ENCODE measurements around the gene AATF.

AATF gene

GRCh38 chr17:37090941-37091340, 142.2 kb downstream of the AATF start:
- CTCF ChIA-PET: interaction anchor here (1.0 kb wide), 1 partner anchor 84 kb away, joined by 3 read pairs; no protein-coding TSS in a partner anchor
- no peak overlapping the region for H3K4me3 ChIP-seq (ENCODE audit: low read depth, low read length)
- TF ChIP-seq CTCF (IDR thresholded peaks at IDR 0.05; ENCODE audit: insufficient read depth, low read length, missing control alignments): no peak
- DNase-seq (ENCODE audit: low read depth, low spot score): no peak
- POLR2A ChIA-PET: no interaction called here

- CTCF ChIA-PET: interaction anchor here (2.2 kb wide), 1 partner anchor 44 kb away, joined by 5 read pairs; no protein-coding TSS in a partner anchor
- no peak for TF ChIP-seq CTCF (IDR thresholded peaks at IDR 0.05; ENCODE audit: insufficient read depth, low read length, missing control alignments)
- POLR2A ChIA-PET: no interaction called here
- no peak overlapping the region for H3K4me3 ChIP-seq (ENCODE audit: low read depth, low read length)
- no peak for DNase-seq (ENCODE audit: low read depth, low spot score)
Measured at GRCh38 chr17:37092071-37092470, 143.3 kb downstream of the AATF start.

- CTCF ChIA-PET: interaction anchor here (2.2 kb wide), 1 partner anchor 45 kb away, joined by 5 read pairs; no protein-coding TSS in a partner anchor
Measured at GRCh38 chr17:37092701-37093100, 143.9 kb downstream of the AATF start.

GRCh38 chr17:37094391-37094790, 145.6 kb downstream of the AATF start:
- POLR2A ChIA-PET: no interaction called here
- no peak for TF ChIP-seq CTCF (IDR thresholded peaks at IDR 0.05; ENCODE audit: insufficient read depth, low read length, missing control alignments)
- H3K4me3 ChIP-seq (ENCODE audit: low read depth, low read length): no peak overlapping the region
- CTCF ChIA-PET: interaction anchor here (1.2 to 2.2 kb wide), 3 partner anchors 46 to 468 kb away, joined by 3 to 5 read pairs (median 3); no protein-coding TSS in a partner anchor
- DNase-seq (ENCODE audit: low read depth, low spot score): no peak

More at GRCh38 chr17:37092701-37093100, 143.9 kb downstream of the AATF start:
- H3K4me3 ChIP-seq (ENCODE audit: low read depth, low read length): no peak overlapping the region
- DNase-seq (ENCODE audit: low read depth, low spot score): no peak
- no peak for TF ChIP-seq CTCF (IDR thresholded peaks at IDR 0.05; ENCODE audit: insufficient read depth, low read length, missing control alignments)
- POLR2A ChIA-PET: no interaction called here

- ChIA-PET CTCF (interaction anchor here (1.1 to 1.2 kb wide), 2 partner anchors 17 to 28 kb away, joined by 3 to 4 read pairs; no protein-coding TSS in a partner anchor), POLR2A (no interaction called here)
- no peak overlapping the region for H3K4me3 ChIP-seq (ENCODE audit: low read depth, low read length)
- DNase-seq (ENCODE audit: low read depth, low spot score): no peak
- no peak for TF ChIP-seq CTCF (IDR thresholded peaks at IDR 0.05; ENCODE audit: insufficient read depth, low read length, missing control alignments)
Measured at GRCh38 chr17:37096071-37096470, 147.3 kb downstream of the AATF start.

GRCh38 chr17:37097154-37097553, 148.4 kb downstream of the AATF start:
- POLR2A ChIA-PET: no interaction called here

More at GRCh38 chr17:37097154-37097553, 148.4 kb downstream of the AATF start:
- CTCF ChIA-PET: interaction anchor here (1.1 to 2.4 kb wide), 3 partner anchors 18 to 50 kb away, joined by 3 to 10 read pairs (median 4); no protein-coding TSS in a partner anchor
- H3K4me3 ChIP-seq (ENCODE audit: low read depth, low read length): no peak overlapping the region
- TF ChIP-seq CTCF (IDR thresholded peaks at IDR 0.05; ENCODE audit: insufficient read depth, low read length, missing control alignments): no peak
- DNase-seq (ENCODE audit: low read depth, low spot score): no peak

All from AG04449 (cell line).